ENCODE results near the gene CAVIN2. TPM values are rescaled to one million over a fixed set of nuclear protein-coding genes. Genes with fewer than 3 reads are reported as not detected.

Gene CAVIN2
- total RNA-seq, 2 experiments from 2014 or later: 0.14 to 0.16 TPM

GRCh38 chr2:191821078-191821477 lies 25.8 kb downstream of the CAVIN2 start:
- Histone ChIP-seq H3K9me3 (ENCODE audit: control insufficient read depth in 1 of 2, insufficient read depth in 1 of 2, low read length in 2 of 2) (no peaks in the 10 kb centered on the region), H3K27me3 (ENCODE audit: control insufficient read depth in 1 of 2, insufficient read depth in 2 of 2, low read length in 2 of 2) (peaks cover 0 to 21% of the 10 kb centered on the region in 2 experiments), H3K36me3 (ENCODE audit: insufficient read depth, low read length) (no peaks in the 10 kb centered on the region), H3K4me1 (ENCODE audit: insufficient read depth, low read length) (no peaks in the 10 kb centered on the region), H3K4me3 (ENCODE audit: low read length) (no peak overlapping the region), H3K27ac (ENCODE audit: low read depth in 1 of 2, low read length in 2 of 2) (no peak overlapping the region)
- Mint-ChIP-seq H3K36me3 (ENCODE audit: low read depth) (no peaks in the 10 kb centered on the region), H3K27me3 (peaks cover 19% of the 10 kb centered on the region), H3K27ac (no peak overlapping the region), H3K4me3 (no peak overlapping the region), H3K9me3 (no peaks in the 10 kb centered on the region), H3K4me1 (ENCODE audit: low read depth) (no peaks in the 10 kb centered on the region)
- TF ChIP-seq, protein P1, sequence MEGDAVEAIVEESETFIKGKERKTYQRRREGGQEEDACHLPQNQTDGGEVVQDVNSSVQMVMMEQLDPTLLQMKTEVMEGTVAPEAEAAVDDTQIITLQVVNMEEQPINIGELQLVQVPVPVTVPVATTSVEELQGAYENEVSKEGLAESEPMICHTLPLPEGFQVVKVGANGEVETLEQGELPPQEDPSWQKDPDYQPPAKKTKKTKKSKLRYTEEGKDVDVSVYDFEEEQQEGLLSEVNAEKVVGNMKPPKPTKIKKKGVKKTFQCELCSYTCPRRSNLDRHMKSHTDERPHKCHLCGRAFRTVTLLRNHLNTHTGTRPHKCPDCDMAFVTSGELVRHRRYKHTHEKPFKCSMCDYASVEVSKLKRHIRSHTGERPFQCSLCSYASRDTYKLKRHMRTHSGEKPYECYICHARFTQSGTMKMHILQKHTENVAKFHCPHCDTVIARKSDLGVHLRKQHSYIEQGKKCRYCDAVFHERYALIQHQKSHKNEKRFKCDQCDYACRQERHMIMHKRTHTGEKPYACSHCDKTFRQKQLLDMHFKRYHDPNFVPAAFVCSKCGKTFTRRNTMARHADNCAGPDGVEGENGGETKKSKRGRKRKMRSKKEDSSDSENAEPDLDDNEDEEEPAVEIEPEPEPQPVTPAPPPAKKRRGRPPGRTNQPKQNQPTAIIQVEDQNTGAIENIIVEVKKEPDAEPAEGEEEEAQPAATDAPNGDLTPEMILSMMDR (IDR thresholded peaks at IDR 0.05): no peak
- DNase-seq: no peak
- CTCF ChIA-PET: no interaction called here
- intact Hi-C loops (cut with DNase I, micrococcal nuclease): no loop called here
- ATAC-seq (ENCODE audit: poor library complexity): no peak
- POLR2A ChIA-PET: no interaction called here

DNA sequence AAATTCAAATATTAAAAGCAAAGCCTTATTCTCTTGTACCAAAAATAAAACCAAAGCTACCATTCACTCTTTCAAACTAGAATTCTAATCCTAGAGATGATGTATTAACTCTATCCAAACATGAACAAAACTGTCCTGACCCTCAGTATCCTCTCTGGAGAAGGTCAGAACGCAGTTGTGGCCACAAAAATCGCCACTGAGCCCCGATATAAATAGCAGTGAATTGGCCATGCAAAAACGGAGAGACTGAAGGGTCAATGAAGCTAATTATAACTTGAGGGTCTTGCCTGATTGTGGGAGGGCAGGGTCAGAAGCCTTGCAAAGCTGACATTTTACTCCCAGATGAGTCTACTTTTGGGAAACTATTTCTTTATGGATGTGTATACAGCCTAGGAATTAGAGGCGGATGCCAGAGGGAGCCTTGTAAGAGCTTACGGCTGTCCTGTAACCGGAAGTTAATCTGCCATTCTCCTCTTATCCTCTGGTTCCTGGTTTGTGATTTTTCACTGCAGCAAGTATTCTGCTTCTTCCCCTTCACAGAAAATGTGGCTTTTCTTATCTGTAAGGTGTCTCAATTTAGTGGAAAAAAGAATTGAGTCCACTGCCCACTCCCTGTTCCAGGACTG lies 28.1 kb downstream of the CAVIN2 start:
- Mint-ChIP-seq H3K27me3 (peaks cover 26% of the 10 kb centered on the region), H3K4me3 (no peak overlapping the region), H3K4me1 (ENCODE audit: low read depth) (no peaks in the 10 kb centered on the region), H3K27ac (no peak overlapping the region), H3K36me3 (ENCODE audit: low read depth) (no peaks in the 10 kb centered on the region), H3K9me3 (no peaks in the 10 kb centered on the region)
- H3K4me3 ChIP-seq (ENCODE audit: low read length): no peak overlapping the region
- POLR2A ChIA-PET: no interaction called here
- H3K36me3 ChIP-seq (ENCODE audit: insufficient read depth, low read length): no peaks in the 10 kb centered on the region
- no peak for ATAC-seq (ENCODE audit: poor library complexity)
- CTCF ChIA-PET: no interaction called here
- peaks cover 0 to 21% of the 10 kb centered on the region in 2 experiments for H3K27me3 ChIP-seq (ENCODE audit: control insufficient read depth in 1 of 2, insufficient read depth in 2 of 2, low read length in 2 of 2)
- TF ChIP-seq, protein P1 (IDR thresholded peaks at IDR 0.05): no peak
- no peaks in the 10 kb centered on the region for H3K9me3 ChIP-seq (ENCODE audit: control insufficient read depth in 1 of 2, insufficient read depth in 1 of 2, low read length in 2 of 2)
- no peaks in the 10 kb centered on the region for H3K4me1 ChIP-seq (ENCODE audit: insufficient read depth, low read length)
- intact Hi-C loops (cut with DNase I, micrococcal nuclease): no loop called here
- no peak overlapping the region for H3K27ac ChIP-seq (ENCODE audit: low read depth in 1 of 2, low read length in 2 of 2)
- DNase-seq: no peak

- Mint-ChIP-seq H3K4me1 (ENCODE audit: low read depth) (no peaks in the 10 kb centered on the region), H3K36me3 (ENCODE audit: low read depth) (no peaks in the 10 kb centered on the region), H3K9me3 (no peaks in the 10 kb centered on the region), H3K4me3 (no peak overlapping the region), H3K27me3 (peaks cover 26% of the 10 kb centered on the region), H3K27ac (no peak overlapping the region)
- ChIA-PET CTCF (interaction anchor here (1.1 kb wide), 1 partner anchor 13 kb away, joined by 3 read pairs; no protein-coding TSS in a partner anchor), POLR2A (no interaction called here)
- Histone ChIP-seq H3K4me3 (ENCODE audit: low read length) (no peak overlapping the region), H3K36me3 (ENCODE audit: insufficient read depth, low read length) (no peaks in the 10 kb centered on the region), H3K4me1 (ENCODE audit: insufficient read depth, low read length) (no peaks in the 10 kb centered on the region), H3K27ac (ENCODE audit: low read depth in 1 of 2, low read length in 2 of 2) (no peak overlapping the region), H3K9me3 (ENCODE audit: control insufficient read depth in 1 of 2, insufficient read depth in 1 of 2, low read length in 2 of 2) (no peaks in the 10 kb centered on the region), H3K27me3 (ENCODE audit: control insufficient read depth in 1 of 2, insufficient read depth in 2 of 2, low read length in 2 of 2) (peaks cover 0 to 21% of the 10 kb centered on the region in 2 experiments)
- TF ChIP-seq, protein P1 (IDR thresholded peaks at IDR 0.05): no peak
- intact Hi-C loops (cut with DNase I, micrococcal nuclease): no loop called here
- no peak for DNase-seq
- no peak for ATAC-seq (ENCODE audit: poor library complexity)
Measured at GRCh38 chr2:191818133-191818532, 28.8 kb downstream of the CAVIN2 start.
